GM23338 (cell line): Measurements from ENCODE around the gene CPLANE2. TPM values are rescaled to one million over a fixed set of nuclear protein-coding genes. Genes with fewer than 3 reads are reported as not detected.

Experiments used
- ATAC-seq: fragments of 200-7000 bp; cut with Tn5 transposase; 3 replicates; pipeline ENCODE4 v1.9.1; 2020
- DNase-seq: peaks from one replicate; pipeline ENCODE4 v3.0.0-alpha.2; 2015; ENCODE audit warnings: low spot score
- H2AFZ ChIP-seq: fragments of 200-600 bp; sonication (generic); 2 replicates; pipeline ENCODE4 v1.8.0; 2016; ENCODE audit warnings: antibody characterized with exemption, mild to moderate bottlenecking, moderate library complexity
- H3F3A ChIP-seq: fragments of 200-600 bp; sonication (generic); replicated peaks from 2 replicates; pipeline ENCODE4 v1.8.0; 2017; ENCODE audit warnings: antibody characterized with exemption, mixed run types, low read depth
- H3K27ac ChIP-seq: fragments of 200-600 bp; sonication (generic); 2 replicates; pipeline ENCODE4 v1.6.1; 2016; ENCODE audit warnings: low read depth
- H3K27me3 ChIP-seq: fragments of 200-600 bp; sonication (generic); 2 replicates; pipeline ENCODE4 v1.8.0; 2016; ENCODE audit warnings: mild to moderate bottlenecking, mixed run types, moderate library complexity; ENCODE audit not compliant: insufficient read depth
- H3K36me3 ChIP-seq: fragments of 200-600 bp; sonication (generic); 2 replicates; pipeline ENCODE4 v1.8.0; 2016; ENCODE audit warnings: mild to moderate bottlenecking; ENCODE audit not compliant: insufficient read depth
- H3K4me1 ChIP-seq: fragments of 200-600 bp; sonication (generic); 2 replicates; pipeline ENCODE4 v1.8.0; 2016; ENCODE audit warnings: mild to moderate bottlenecking, moderate library complexity; ENCODE audit not compliant: insufficient read depth
- H3K4me2 ChIP-seq: fragments of 200-600 bp; sonication (generic); 2 replicates; pipeline ENCODE4 v1.7.1; 2017; ENCODE audit warnings: mixed run types
- H3K4me3 ChIP-seq: fragments of 200-600 bp; sonication (generic); 2 replicates; pipeline ENCODE4 v1.6.1; 2016; ENCODE audit warnings: mixed run types
- H3K79me2 ChIP-seq: fragments of 200-600 bp; sonication (generic); replicated peaks from 2 replicates; pipeline ENCODE4 v1.8.0; 2017; ENCODE audit warnings: mild to moderate bottlenecking; ENCODE audit not compliant: insufficient read depth
- H3K9me2 ChIP-seq: fragments of 200-600 bp; sonication (generic); 2 replicates; pipeline ENCODE4 v1.8.0; 2017; ENCODE audit not compliant: insufficient read depth
- H4K20me1 ChIP-seq: fragments of 200-600 bp; sonication (generic); replicated peaks from 2 replicates; pipeline ENCODE4 v1.8.0; 2017; ENCODE audit warnings: mild to moderate bottlenecking; ENCODE audit not compliant: insufficient read depth
- H3K27ac Mint-ChIP-seq: 2 replicates; pipeline ENCODE4 v1.8.0; 2020; ENCODE audit warnings: inconsistent platforms, mild to moderate bottlenecking, moderate library complexity, mixed read lengths
- H3K27me3 Mint-ChIP-seq: 3 replicates; pipeline ENCODE4 v1.8.0; 2022; ENCODE audit warnings: low read depth, mild to moderate bottlenecking, moderate library complexity, mixed read lengths, inconsistent platforms; ENCODE audit not compliant: insufficient read depth, poor library complexity
- H3K36me3 Mint-ChIP-seq: 3 replicates; pipeline ENCODE4 v1.8.0; 2021; ENCODE audit warnings: low read depth, mild to moderate bottlenecking, inconsistent platforms, moderate library complexity, mixed read lengths
- H3K4me1 Mint-ChIP-seq: 3 replicates; pipeline ENCODE4 v1.8.0; 2020; ENCODE audit warnings: mild to moderate bottlenecking, inconsistent platforms, mixed read lengths
- H3K4me3 Mint-ChIP-seq: 3 replicates; pipeline ENCODE4 v1.8.0; 2021; ENCODE audit warnings: moderate library complexity, mild to moderate bottlenecking, inconsistent platforms, mixed read lengths
- H3K9me3 Mint-ChIP-seq: 3 replicates; pipeline ENCODE4 v1.8.0; 2020; ENCODE audit warnings: moderate library complexity, mild to moderate bottlenecking, inconsistent platforms, mixed read lengths
- CREB1 ChIP-seq: fragments of 250-450 bp; sonication (Bioruptor Pico); IDR thresholded peaks from 2 replicates; pipeline ENCODE4 v1.5.0; 2020; ENCODE audit warnings: low read depth, mild to moderate bottlenecking, moderate library complexity
- CTCF ChIP-seq, 2 experiments: fragments of 200-600 bp in 1 of 2; sonication (generic) in 1 of 2; conservative IDR thresholded peaks; 2 replicates each; pipeline versions ENCODE4 v1.5.1 to v1.6.1; 2016 to 2017; ENCODE audit warnings: antibody characterized with exemption in 2 of 2, low read depth in 2 of 2, mild to moderate bottlenecking in 2 of 2, moderate library complexity in 1 of 2
- ETS1 ChIP-seq: IDR thresholded peaks from 2 replicates; pipeline ENCODE4 v1.6.1; 2016; ENCODE audit warnings: antibody characterized with exemption
- EZH2 ChIP-seq: fragments of 200-600 bp; sonication (generic); IDR thresholded peaks from one replicate; pipeline ENCODE4 v1.8.0; 2017; ENCODE audit warnings: antibody characterized with exemption, mild to moderate bottlenecking, low read depth; ENCODE audit not compliant: unreplicated experiment
- POLR2AphosphoS5 ChIP-seq: IDR thresholded peaks from 2 replicates; pipeline ENCODE4 v1.6.1; 2016; ENCODE audit warnings: antibody characterized with exemption, low read depth
- ZNF331 ChIP-seq: fragments of 250-450 bp; sonication (Bioruptor Pico); IDR thresholded peaks from 2 replicates; pipeline ENCODE4 v1.5.0; 2020; ENCODE audit warnings: low read depth, mild to moderate bottlenecking, moderate library complexity
- ZNF462 ChIP-seq: fragments of 250-450 bp; sonication (Bioruptor Pico); IDR thresholded peaks from 2 replicates; pipeline ENCODE4 v1.5.0; 2020; ENCODE audit warnings: mild to moderate bottlenecking, moderate library complexity
- polyA plus RNA-seq: library from polyadenylated mRNA; unstranded; fragments of >200 nt; fragmentation: Nextera tagmentation; extraction: Ambion mirVana; gene quantifications from 2 replicates; pipeline ENCODE4 v1.2.1, GENCODE V29; 2016
- total RNA-seq: library from RNA; depleted of rRNA; stranded (reverse); fragments of >200 nt; shearing (Covaris generic); gene quantifications from 2 replicates; pipeline ENCODE4 v1.2.3, GENCODE V29; 2014

CPLANE2 gene
- total and polyA plus RNA-seq, 2 experiments from 2014 or later = 0.44 to 1.8 TPM

DNA sequence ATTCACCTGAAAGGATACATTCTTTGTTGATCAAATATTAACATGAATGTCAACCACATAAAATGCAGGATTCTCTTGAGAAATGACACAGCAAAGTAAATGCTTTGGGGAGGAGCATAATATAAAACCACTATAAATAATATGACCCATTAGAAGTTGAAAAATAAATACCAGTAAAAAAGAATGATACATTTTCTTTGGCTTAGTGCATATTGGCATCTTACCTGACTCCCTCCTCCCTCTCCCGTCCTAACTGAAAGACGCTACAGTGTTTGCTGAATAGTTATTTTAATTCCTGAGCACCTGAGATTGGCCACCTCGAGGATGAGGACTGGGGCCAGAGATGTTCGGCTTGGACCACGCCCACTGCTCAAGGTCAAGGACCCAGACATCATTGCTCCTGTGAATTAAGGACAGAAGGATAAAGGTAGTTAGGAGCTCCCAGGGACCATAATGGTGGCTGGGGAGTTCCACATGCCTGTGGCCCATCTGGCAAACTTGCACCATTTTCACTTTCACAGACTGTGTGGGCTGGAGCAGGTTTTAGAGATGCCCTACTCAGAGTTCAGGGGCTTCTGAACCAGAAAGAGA, 16.4 kb upstream of the CPLANE2 start (continued):
- TF ChIP-seq POLR2AphosphoS5 = no peak
- TF ChIP-seq CTCF (conservative IDR thresholded peaks at IDR 0.05; ENCODE audit: low read depth in 2 of 2) = no peak
- no peak for TF ChIP-seq ZNF462 (CRISPR knock-in tag)
- no peak for TF ChIP-seq ZNF331

DNA sequence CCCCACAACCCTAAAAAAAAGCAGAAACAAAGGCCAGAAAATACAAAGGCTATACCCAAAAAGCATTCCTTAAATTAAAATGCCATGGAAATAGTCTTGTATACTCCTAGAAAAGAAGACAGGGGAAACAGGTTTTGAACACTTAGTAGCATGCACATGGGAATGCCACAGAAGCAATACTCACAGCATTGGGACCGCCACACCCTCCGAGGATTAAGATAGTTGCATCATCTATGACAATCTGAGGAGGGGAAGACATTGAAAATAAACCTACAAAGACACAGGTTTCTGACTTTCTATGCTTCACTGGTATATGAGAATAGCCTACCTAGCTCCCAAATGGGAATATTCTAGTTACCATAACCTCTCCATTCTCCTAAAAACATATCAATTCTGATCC, 15.9 kb upstream of the CPLANE2 start:
- peaks cover 8% of the 10 kb centered on the region; the same call in 1 of the 2 replicates for H3K36me3 ChIP-seq
- no peak overlapping the region for H3K27ac ChIP-seq
- H3K27me3 ChIP-seq = no peaks in the 10 kb centered on the region
- H3K79me2 ChIP-seq = no peaks in the 10 kb centered on the region
- no peak overlapping the region for H3K27ac Mint-ChIP-seq
- H3K9me2 ChIP-seq = no peaks in the 10 kb centered on the region
- no peak overlapping the region for H2AFZ ChIP-seq
- no peaks in the 10 kb centered on the region; the same call in 1 of the 2 replicates for H3K4me1 ChIP-seq
- peaks cover 3% of the 10 kb centered on the region; the same call in 1 of the 2 replicates for H3F3A ChIP-seq
- H3K36me3 Mint-ChIP-seq = peaks cover 8% of the 10 kb centered on the region; the same call in 2 of the 3 replicates
- peaks cover 12% of the 10 kb centered on the region; the same call in 2 of the 3 replicates for H3K4me1 Mint-ChIP-seq
- peaks cover 12% of the 10 kb centered on the region for H4K20me1 ChIP-seq
- H3K27me3 Mint-ChIP-seq = no peaks in the 10 kb centered on the region
- no peak overlapping the region for H3K4me3 Mint-ChIP-seq
- no peak for ATAC-seq
- H3K9me3 Mint-ChIP-seq = no peaks in the 10 kb centered on the region
- no peak for DNase-seq
- H3K4me2 ChIP-seq = no peak overlapping the region
- H3K4me3 ChIP-seq = no peak overlapping the region
- TF ChIP-seq EZH2 (no peak), ETS1 (no peak), CREB1 (CRISPR knock-in tag) (no peak)
